Subcutaneous adipose tissue (tissue), 4 donors: ENCODE data around the gene PKP4. TPM values are rescaled to one million over a fixed set of nuclear protein-coding genes. Genes with fewer than 3 reads are reported as not detected.

Experiments
- CTCF ChIP-seq: fragments of 450-650 bp; IDR thresholded peaks from one replicate; pipeline ENCODE4 v1.5.1; 2016; ENCODE audit warnings: low read depth, mild to moderate bottlenecking, control low read depth, antibody characterized with exemption, moderate library complexity
- total RNA-seq, 4 donors: library from RNA; depleted of rRNA; stranded (reverse); fragments of >200 nt; gene quantifications; one replicate each; pipeline ENCODE4 v1.1.0, GENCODE V29; 2016

The PKP4 gene
- total RNA-seq, 4 donors from 2014 or later, result 29.6 to 90.6 (median 68.0) TPM

- TF ChIP-seq CTCF, result no peak
These were observed 145.3 kb downstream of the PKP4 start for GRCh38 chr2:158602027-158602426.

- TF ChIP-seq CTCF, result no peak
These were observed 146.5 kb downstream of the PKP4 start for GRCh38 chr2:158603205-158603604.

GRCh38 chr2:158603986-158604385 lies 147.2 kb downstream of the PKP4 start:
- TF ChIP-seq CTCF, result no peak

GRCh38 chr2:158610059-158610458 lies 153.3 kb downstream of the PKP4 start:
- no peak for TF ChIP-seq CTCF

GRCh38 chr2:158616480-158617000 lies 159.8 kb downstream of the PKP4 start:
- TF ChIP-seq CTCF, result no peak

- no peak for TF ChIP-seq CTCF
These were observed 162.2 kb downstream of the PKP4 start for GRCh38 chr2:158618891-158619490.

- no peak for TF ChIP-seq CTCF
These were observed 162.7 kb downstream of the PKP4 start for GRCh38 chr2:158619496-158619895.
